NCI-H226 (cell line): ENCODE data around the gene NSD1.
"Not testable (repeated sequence)": the region's sequence is repeated elsewhere in the genome, so short reads cannot be mapped to it uniquely, and the experiment has no call there.

Source experiments
- DNase-seq: peaks from one replicate; pipeline ENCODE4 v3.0.0-alpha.2; 2015

The NSD1 gene

GRCh38 chr5:177232358-177232757 lies 98.8 kb downstream of the NSD1 start:
- DNase-seq: no peak

GRCh38 chr5:177232761-177233160 lies 99.2 kb downstream of the NSD1 start:
- DNase-seq: peak; percentile 21

GRCh38 chr5:177233206-177233605 lies 99.6 kb downstream of the NSD1 start:
- DNase-seq: no peak

- no peak for DNase-seq
Observed at GRCh38 chr5:177233802-177234201, 100.2 kb downstream of the NSD1 start.

- no peak for DNase-seq
Observed at GRCh38 chr5:177234841-177235240, 101.3 kb downstream of the NSD1 start.

GRCh38 chr5:177241768-177242167 lies 108.2 kb downstream of the NSD1 start:
- DNase-seq: no peak

GRCh38 chr5:177242304-177242703 lies 108.7 kb downstream of the NSD1 start:
- no peak for DNase-seq

GRCh38 chr5:177249761-177250537 lies 116.4 kb downstream of the NSD1 start:
- DNase-seq: no peak

GRCh38 chr5:177253252-177253651 lies 119.7 kb downstream of the NSD1 start:
- no peak for DNase-seq

GRCh38 chr5:177256296-177256695 lies 122.7 kb downstream of the NSD1 start:
- DNase-seq: peak; percentile 78

- not testable (repeated sequence) for DNase-seq
Observed at GRCh38 chr5:177258711-177259110, 125.1 kb downstream of the NSD1 start.

GRCh38 chr5:177260961-177261360 lies 127.4 kb downstream of the NSD1 start:
- no peak for DNase-seq

GRCh38 chr5:177261510-177261909 lies 127.9 kb downstream of the NSD1 start:
- DNase-seq: no peak

GRCh38 chr5:177264178-177264577 lies 130.6 kb downstream of the NSD1 start:
- DNase-seq: no peak

GRCh38 chr5:177265395-177265794 lies 131.8 kb downstream of the NSD1 start:
- no peak for DNase-seq

GRCh38 chr5:177269232-177269895 lies 135.8 kb downstream of the NSD1 start:
- no peak for DNase-seq

- DNase-seq: no peak
Observed at GRCh38 chr5:177269976-177270375, 136.4 kb downstream of the NSD1 start.

- no peak for DNase-seq
Observed at GRCh38 chr5:177270653-177271052, 137.1 kb downstream of the NSD1 start.

GRCh38 chr5:177271113-177271512 lies 137.5 kb downstream of the NSD1 start:
- no peak for DNase-seq

GRCh38 chr5:177275883-177276282 lies 142.3 kb downstream of the NSD1 start:
- no peak for DNase-seq

- no peak for DNase-seq
Observed at GRCh38 chr5:177276886-177277285, 143.3 kb downstream of the NSD1 start.

- DNase-seq: no peak
Observed at GRCh38 chr5:177288191-177288590, 154.6 kb downstream of the NSD1 start.

- DNase-seq: no peak
Observed at GRCh38 chr5:177290816-177291596, 157.4 kb downstream of the NSD1 start.

- DNase-seq: no peak
Observed at GRCh38 chr5:177291735-177292134, 158.2 kb downstream of the NSD1 start.
